Neural progenitor cell (in vitro differentiated cells): ENCODE data around the gene IFI30. TPM values are rescaled to one million over a fixed set of nuclear protein-coding genes. Genes with fewer than 3 reads are reported as not detected.

Source experiments
- DNase-seq: peaks from one replicate; pipeline ENCODE4 v3.0.0-alpha.2; 2016; ENCODE audit warnings: low spot score
- H2AFZ ChIP-seq: fragments of 200-600 bp; sonication (generic); replicated peaks from 2 replicates; pipeline ENCODE4 v1.6.1; 2016; ENCODE audit warnings: antibody characterized with exemption
- H3F3A ChIP-seq: fragments of 200-600 bp; sonication (generic); 2 replicates; pipeline ENCODE4 v1.6.1; 2016; ENCODE audit warnings: antibody characterized with exemption, low read depth
- H3K27ac ChIP-seq: fragments of 200-600 bp; sonication (generic); 2 replicates; pipeline ENCODE4 v1.5.1; 2016; ENCODE audit warnings: mild to moderate bottlenecking
- H3K27me3 ChIP-seq: fragments of 200-600 bp; sonication (generic); 2 replicates; pipeline ENCODE4 v1.6.1; 2016; ENCODE audit warnings: mild to moderate bottlenecking, moderate library complexity
- H3K36me3 ChIP-seq: fragments of 200-600 bp; sonication (generic); 2 replicates; pipeline ENCODE4 v1.5.1; 2016
- H3K4me1 ChIP-seq: fragments of 200-600 bp; sonication (generic); 2 replicates; pipeline ENCODE4 v1.6.1; 2016; ENCODE audit warnings: mixed run types
- H3K4me2 ChIP-seq: fragments of 200-600 bp; sonication (generic); 2 replicates; pipeline ENCODE4 v1.6.1; 2016
- H3K4me3 ChIP-seq: fragments of 200-600 bp; sonication (generic); 2 replicates; pipeline ENCODE4 v1.5.1; 2016
- H3K79me2 ChIP-seq: fragments of 200-600 bp; sonication (generic); 2 replicates; pipeline ENCODE4 v1.6.1; 2016; ENCODE audit warnings: low read depth
- H3K9ac ChIP-seq: fragments of 200-600 bp; sonication (generic); 2 replicates; pipeline ENCODE4 v1.6.1; 2016
- H3K9me3 ChIP-seq: fragments of 200-600 bp; sonication (generic); 2 replicates; pipeline ENCODE4 v1.5.1; 2016; ENCODE audit warnings: low read depth
- H4K20me1 ChIP-seq: fragments of 200-600 bp; sonication (generic); 2 replicates; pipeline ENCODE4 v1.6.1; 2016; ENCODE audit warnings: low read depth
- H3K27ac Mint-ChIP-seq: 3 replicates; pipeline ENCODE4 v1.8.0; 2021; ENCODE audit warnings: mixed read lengths
- H3K27me3 Mint-ChIP-seq: 2 replicates; pipeline ENCODE4 v1.8.0; 2022; ENCODE audit warnings: low read depth, mild to moderate bottlenecking, inconsistent platforms, moderate library complexity, mixed read lengths; ENCODE audit not compliant: insufficient read depth
- H3K36me3 Mint-ChIP-seq: 3 replicates; pipeline ENCODE4 v1.8.0; 2021; ENCODE audit warnings: mixed read lengths
- H3K4me1 Mint-ChIP-seq: 3 replicates; pipeline ENCODE4 v1.8.0; 2021; ENCODE audit warnings: mixed read lengths
- H3K4me3 Mint-ChIP-seq: 3 replicates; pipeline ENCODE4 v1.8.0; 2021; ENCODE audit warnings: mild to moderate bottlenecking, moderate library complexity, mixed read lengths
- H3K9me3 Mint-ChIP-seq: 3 replicates; pipeline ENCODE4 v1.8.0; 2020; ENCODE audit warnings: mixed read lengths
- EZH2 ChIP-seq: fragments of 200-600 bp; sonication (generic); IDR thresholded peaks from 2 replicates; pipeline ENCODE4 v1.6.1; 2017; ENCODE audit warnings: antibody characterized with exemption, mild to moderate bottlenecking, moderate library complexity
- EZH2phosphoT487 ChIP-seq: fragments of 200-600 bp; sonication (generic); IDR thresholded peaks from 2 replicates; pipeline ENCODE4 v1.6.1; 2017; ENCODE audit warnings: antibody characterized with exemption
- total RNA-seq: library from RNA; depleted of rRNA; stranded (reverse); fragments of >200 nt; gene quantifications from 2 replicates; pipeline ENCODE4 v1.2.3, GENCODE V29; 2015; ENCODE audit warnings: low replicate concordance
- TF ChIP-seq, protein P1 (sequence below): fragments of 200-600 bp; sonication (generic); IDR thresholded peaks from 2 replicates; pipeline ENCODE4 v1.5.1; 2017; ENCODE audit warnings: antibody characterized with exemption, mild to moderate bottlenecking

The IFI30 gene
- total RNA-seq, 1 donor from 2014 or later = not detected

DNA sequence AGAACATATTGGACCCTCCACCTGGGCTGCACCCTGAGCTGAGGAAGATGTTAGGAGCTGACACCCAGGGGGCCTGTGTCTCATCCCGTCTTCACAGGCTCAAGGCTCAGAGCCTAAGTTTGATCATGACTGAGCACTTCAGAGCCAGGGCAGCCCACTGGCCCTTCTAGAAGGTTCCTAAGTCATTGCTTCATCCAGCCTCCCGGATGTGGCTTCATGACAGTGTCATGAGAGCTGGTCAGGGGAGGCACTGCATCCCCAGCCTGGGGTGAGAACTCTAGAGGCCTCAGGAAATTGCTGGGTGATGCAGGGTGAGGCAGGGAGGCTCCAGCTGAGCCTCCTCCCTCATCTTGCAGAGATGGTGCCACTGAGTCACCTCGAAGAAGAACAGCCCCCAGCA is 45.6 kb upstream of the IFI30 start:
- no peaks in the 10 kb centered on the region for H3K9me3 Mint-ChIP-seq
- no peak overlapping the region for H3K4me3 ChIP-seq
- H3K9ac ChIP-seq = no peak overlapping the region
- TF ChIP-seq EZH2 (no peak), EZH2phosphoT487 (no peak)
- TF ChIP-seq, protein P1, sequence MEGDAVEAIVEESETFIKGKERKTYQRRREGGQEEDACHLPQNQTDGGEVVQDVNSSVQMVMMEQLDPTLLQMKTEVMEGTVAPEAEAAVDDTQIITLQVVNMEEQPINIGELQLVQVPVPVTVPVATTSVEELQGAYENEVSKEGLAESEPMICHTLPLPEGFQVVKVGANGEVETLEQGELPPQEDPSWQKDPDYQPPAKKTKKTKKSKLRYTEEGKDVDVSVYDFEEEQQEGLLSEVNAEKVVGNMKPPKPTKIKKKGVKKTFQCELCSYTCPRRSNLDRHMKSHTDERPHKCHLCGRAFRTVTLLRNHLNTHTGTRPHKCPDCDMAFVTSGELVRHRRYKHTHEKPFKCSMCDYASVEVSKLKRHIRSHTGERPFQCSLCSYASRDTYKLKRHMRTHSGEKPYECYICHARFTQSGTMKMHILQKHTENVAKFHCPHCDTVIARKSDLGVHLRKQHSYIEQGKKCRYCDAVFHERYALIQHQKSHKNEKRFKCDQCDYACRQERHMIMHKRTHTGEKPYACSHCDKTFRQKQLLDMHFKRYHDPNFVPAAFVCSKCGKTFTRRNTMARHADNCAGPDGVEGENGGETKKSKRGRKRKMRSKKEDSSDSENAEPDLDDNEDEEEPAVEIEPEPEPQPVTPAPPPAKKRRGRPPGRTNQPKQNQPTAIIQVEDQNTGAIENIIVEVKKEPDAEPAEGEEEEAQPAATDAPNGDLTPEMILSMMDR = no peak
- H2AFZ ChIP-seq = no peak overlapping the region
- H3K27ac Mint-ChIP-seq = no peak overlapping the region
- no peaks in the 10 kb centered on the region for H3F3A ChIP-seq
- no peaks in the 10 kb centered on the region for H4K20me1 ChIP-seq
- H3K4me1 Mint-ChIP-seq = no peaks in the 10 kb centered on the region
- H3K79me2 ChIP-seq = no peaks in the 10 kb centered on the region
- H3K4me3 Mint-ChIP-seq = no peak overlapping the region
- DNase-seq = no peak
- H3K27ac ChIP-seq = no peak overlapping the region
- H3K36me3 ChIP-seq = no peaks in the 10 kb centered on the region
- no peaks in the 10 kb centered on the region for H3K27me3 ChIP-seq
- no peaks in the 10 kb centered on the region for H3K4me1 ChIP-seq
- peaks cover 4% of the 10 kb centered on the region for H3K27me3 Mint-ChIP-seq
- no peaks in the 10 kb centered on the region for H3K9me3 ChIP-seq
- no peak overlapping the region for H3K4me2 ChIP-seq
- H3K36me3 Mint-ChIP-seq = peaks cover 12% of the 10 kb centered on the region

DNA sequence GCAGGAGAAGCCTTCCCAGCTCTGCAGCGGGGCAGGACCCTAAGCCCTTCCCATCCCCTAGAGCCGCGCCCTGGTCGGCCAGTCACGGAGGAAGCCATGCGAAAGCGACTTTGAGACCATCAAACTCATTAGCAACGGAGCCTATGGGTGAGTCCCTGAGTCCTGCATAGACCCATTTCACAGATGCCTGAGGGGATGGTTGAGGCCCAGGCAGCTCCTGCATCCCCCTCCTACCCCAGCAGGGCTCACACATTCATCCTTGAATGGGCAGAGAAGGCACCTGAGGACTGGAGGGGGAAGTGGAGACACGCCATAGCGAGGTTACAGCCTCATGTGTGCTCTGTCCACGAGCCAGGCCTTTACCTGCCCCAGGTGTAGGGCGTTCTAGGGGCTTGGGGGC is 44.8 kb upstream of the IFI30 start:
- Histone ChIP-seq H3K27me3 (no peaks in the 10 kb centered on the region), H3K4me3 (no peak overlapping the region), H3F3A (no peaks in the 10 kb centered on the region), H3K9me3 (no peaks in the 10 kb centered on the region), H3K9ac (no peak overlapping the region), H3K4me2 (no peak overlapping the region), H3K79me2 (no peaks in the 10 kb centered on the region), H2AFZ (no peak overlapping the region), H3K4me1 (no peaks in the 10 kb centered on the region), H3K36me3 (no peaks in the 10 kb centered on the region), H3K27ac (no peak overlapping the region), H4K20me1 (no peaks in the 10 kb centered on the region)
- no peak for DNase-seq
- no peak overlapping the region for H3K4me3 Mint-ChIP-seq
- no peak overlapping the region for H3K27ac Mint-ChIP-seq
- no peaks in the 10 kb centered on the region for H3K9me3 Mint-ChIP-seq
- H3K4me1 Mint-ChIP-seq = no peaks in the 10 kb centered on the region
- H3K36me3 Mint-ChIP-seq = peaks cover 12% of the 10 kb centered on the region
- no peak for TF ChIP-seq EZH2
- TF ChIP-seq, protein P1 = no peak
- TF ChIP-seq EZH2phosphoT487 = no peak
- no peaks in the 10 kb centered on the region for H3K27me3 Mint-ChIP-seq

DNA sequence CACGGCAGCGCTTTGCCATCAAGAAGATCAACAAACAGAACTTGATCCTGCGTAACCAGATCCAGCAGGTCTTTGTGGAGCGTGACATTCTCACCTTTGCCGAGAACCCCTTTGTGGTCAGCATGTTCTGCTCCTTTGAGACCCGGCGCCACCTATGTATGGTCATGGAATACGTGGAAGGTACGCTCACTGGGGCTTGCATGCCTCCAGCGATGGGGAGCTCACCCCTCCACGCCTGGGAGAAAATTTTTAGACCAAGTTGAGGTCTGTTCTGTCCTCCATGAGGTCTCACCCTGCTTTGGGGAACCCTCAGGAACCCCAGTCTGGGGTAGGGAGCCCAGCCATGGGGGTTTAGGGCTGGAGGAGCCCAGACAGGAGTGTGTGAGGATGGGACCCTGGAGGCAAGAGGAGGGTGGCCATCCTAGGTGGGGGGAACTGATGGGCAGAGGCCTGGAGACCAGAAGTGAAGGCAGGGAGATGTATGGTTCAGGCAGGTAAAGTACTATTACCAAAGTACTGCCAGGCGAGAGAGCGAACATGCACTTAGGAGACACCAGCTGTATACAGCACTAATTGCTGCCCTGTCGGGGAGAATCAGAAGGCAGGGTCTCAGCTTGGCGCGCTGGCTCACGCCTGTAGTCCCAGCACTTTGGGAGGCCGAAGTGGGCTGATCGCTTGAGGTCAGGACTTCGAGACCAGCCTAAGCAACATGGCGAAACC is 42.9 kb upstream of the IFI30 start:
- H3K27ac ChIP-seq = no peak overlapping the region
- Mint-ChIP-seq H3K4me3 (no peak overlapping the region), H3K9me3 (no peaks in the 10 kb centered on the region), H3K27ac (no peak overlapping the region), H3K4me1 (no peaks in the 10 kb centered on the region), H3K36me3 (peaks cover 16% of the 10 kb centered on the region), H3K27me3 (no peaks in the 10 kb centered on the region)
- H3K36me3 ChIP-seq = no peaks in the 10 kb centered on the region
- H3K4me3 ChIP-seq = no peak overlapping the region
- TF ChIP-seq, protein P1 = no peak
- no peak for DNase-seq
- H3K27me3 ChIP-seq = no peaks in the 10 kb centered on the region
- H3K4me2 ChIP-seq = no peak overlapping the region
- no peak overlapping the region for H3K9ac ChIP-seq
- no peak overlapping the region for H2AFZ ChIP-seq
- no peaks in the 10 kb centered on the region for H3K79me2 ChIP-seq
- no peaks in the 10 kb centered on the region for H3K9me3 ChIP-seq
- H4K20me1 ChIP-seq = no peaks in the 10 kb centered on the region
- no peaks in the 10 kb centered on the region for H3K4me1 ChIP-seq
- no peaks in the 10 kb centered on the region for H3F3A ChIP-seq
